ENCODE results near the gene NCKAP5. TPM values are rescaled to one million over a fixed set of nuclear protein-coding genes. Genes with fewer than 3 reads are reported as not detected.
"Not testable (repeated sequence)": the region's sequence is repeated elsewhere in the genome, so short reads cannot be mapped to it uniquely, and the experiment has no call there.

The NCKAP5 gene
- total and polyA plus RNA-seq, 8 donors = 0.23 to 1.5 (median 0.44) TPM

GRCh38 chr2:132814651-132815050 is 753.6 kb downstream of the NCKAP5 start:
- no peaks in the 10 kb centered on the region for H3K4me1 ChIP-seq
- FAIRE-seq = no peak
- ATAC-seq = no peak
- H3K9me3 ChIP-seq = no peaks in the 10 kb centered on the region
- WGBS, 2 donors = 55 to 64% methylated on average over 3 of the region's 3 CpGs
- no peak overlapping the region for H3K27ac ChIP-seq
- intact Hi-C loops (cut with DNase I) = no loop called here
- no peak overlapping the region for H3K4me3 ChIP-seq
- no peak for TF ChIP-seq CTCF (IDR thresholded peaks at IDR 0.05)
- no peak for DNase-seq
- no peaks in the 10 kb centered on the region for H3K36me3 ChIP-seq
- H3K27me3 ChIP-seq = no peaks in the 10 kb centered on the region

- no peaks in the 10 kb centered on the region for H3K4me1 ChIP-seq
- TF ChIP-seq CTCF (IDR thresholded peaks at IDR 0.05) = no peak
- 63 to 75% methylated on average over 2 of the region's 2 CpGs for WGBS, 2 donors
- H3K9me3 ChIP-seq = no peaks in the 10 kb centered on the region
- intact Hi-C loops (cut with DNase I) = no loop called here
- no peak for ATAC-seq
- no peak for DNase-seq
- no peaks in the 10 kb centered on the region for H3K27me3 ChIP-seq
- H3K27ac ChIP-seq = no peak overlapping the region
- no peaks in the 10 kb centered on the region for H3K36me3 ChIP-seq
- no peak overlapping the region for H3K4me3 ChIP-seq
- FAIRE-seq = no peak
These were observed 754.8 kb downstream of the NCKAP5 start for GRCh38 chr2:132813422-132813821.

- H3K36me3 ChIP-seq = no peaks in the 10 kb centered on the region
- no peaks in the 10 kb centered on the region for H3K4me1 ChIP-seq
- ATAC-seq = no peak
- WGBS, 2 donors = 74 to 84% methylated on average over 9 of the region's 9 CpGs
- no peak overlapping the region for H3K27ac ChIP-seq
- no peak for DNase-seq
- H3K4me3 ChIP-seq = no peak overlapping the region
- intact Hi-C loops (cut with DNase I) = no loop called here
- no peaks in the 10 kb centered on the region for H3K27me3 ChIP-seq
- no peak for FAIRE-seq
- H3K9me3 ChIP-seq = no peaks in the 10 kb centered on the region
- TF ChIP-seq CTCF (IDR thresholded peaks at IDR 0.05) = no peak
These were observed 756.9 kb downstream of the NCKAP5 start for GRCh38 chr2:132811148-132811915.

GRCh38 chr2:132809962-132810361 is 758.3 kb downstream of the NCKAP5 start:
- intact Hi-C loops (cut with DNase I) = not testable (repeated sequence)
- 55 to 67% methylated on average over 1 of the region's 1 CpG for WGBS, 2 donors

GRCh38 chr2:132804051-132804450 is 764.2 kb downstream of the NCKAP5 start:
- Histone ChIP-seq H3K4me3 (no peak overlapping the region), H3K36me3 (no peaks in the 10 kb centered on the region), H3K9me3 (no peaks in the 10 kb centered on the region), H3K27me3 (no peaks in the 10 kb centered on the region), H3K27ac (no peak overlapping the region), H3K4me1 (no peaks in the 10 kb centered on the region)
- no peak for TF ChIP-seq CTCF (IDR thresholded peaks at IDR 0.05)
- no peak for FAIRE-seq
- ATAC-seq = peak in 2 of 4 donors; percentile 74 to 76
- WGBS, 2 donors = 47 to 62% methylated on average over 4 of the region's 4 CpGs
- intact Hi-C loops (cut with DNase I) = no loop called here
- DNase-seq = no peak

More at GRCh38 chr2:132809962-132810361, 758.3 kb downstream of the NCKAP5 start:
- H3K27ac ChIP-seq, H3K36me3 ChIP-seq, H3K4me1 ChIP-seq, H3K9me3 ChIP-seq, DNase-seq, FAIRE-seq, ATAC-seq, H3K4me3 ChIP-seq, H3K27me3 ChIP-seq: not testable (repeated sequence)

All from pancreas (tissue), 10 donors.